Suppressor macrophage treated with lipopolysaccharide for 1 hour (primary cell): Measurements from ENCODE around the gene DNAJC25.
"Not testable (repeated sequence)": the region's sequence is repeated elsewhere in the genome, so short reads cannot be mapped to it uniquely, and the experiment has no call there.

Experiments
- DNase-seq, 3 donors: peaks; one replicate each; pipeline ENCODE4 v3.0.0-alpha.2; 2020 to 2022

The DNAJC25 gene

GRCh38 chr9:111668601-111669000, 37.5 kb downstream of the DNAJC25 start:
- DNase-seq, result not testable (repeated sequence)

DNA sequence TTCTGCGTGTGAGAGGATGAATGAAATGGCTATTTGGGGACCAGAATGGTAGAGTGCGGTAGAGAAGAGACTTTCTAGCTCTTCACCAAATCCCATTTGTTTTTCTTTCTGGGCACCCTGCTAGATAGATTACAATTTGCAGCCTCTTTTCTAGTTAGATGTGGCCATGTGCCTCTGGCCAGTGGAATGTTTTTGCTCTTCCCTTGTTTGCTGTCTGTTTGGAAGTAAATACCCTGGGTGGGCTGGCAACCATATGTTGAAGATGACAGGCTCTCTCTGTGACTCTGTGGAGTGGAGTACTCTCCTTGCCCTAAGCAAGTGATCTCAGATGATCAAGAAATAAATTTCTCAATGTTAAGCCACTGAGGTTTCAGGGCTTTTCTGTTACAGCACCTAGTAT, 43.2 kb downstream of the DNAJC25 start:
- no peak for DNase-seq

DNA sequence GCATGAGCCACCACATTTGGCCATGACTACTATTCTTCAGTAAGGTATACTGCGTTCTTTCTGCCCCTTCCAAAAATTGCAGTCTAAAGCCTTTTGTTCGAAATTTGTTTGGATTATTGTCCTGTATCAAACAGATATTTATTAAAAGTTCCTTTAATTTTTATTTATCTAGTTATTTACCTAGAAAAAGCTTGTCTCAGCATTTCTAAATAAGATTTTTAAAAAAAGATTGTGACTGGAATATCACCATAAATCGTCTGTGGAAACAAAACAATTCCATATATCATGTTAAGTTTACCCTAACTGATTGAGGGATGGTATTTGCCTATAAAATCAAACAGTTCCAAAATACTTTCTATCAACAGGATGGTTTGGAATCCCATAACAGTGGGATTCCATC, 45.0 kb downstream of the DNAJC25 start:
- no peak for DNase-seq

GRCh38 chr9:111678293-111678692, 47.2 kb downstream of the DNAJC25 start:
- no peak for DNase-seq

DNA sequence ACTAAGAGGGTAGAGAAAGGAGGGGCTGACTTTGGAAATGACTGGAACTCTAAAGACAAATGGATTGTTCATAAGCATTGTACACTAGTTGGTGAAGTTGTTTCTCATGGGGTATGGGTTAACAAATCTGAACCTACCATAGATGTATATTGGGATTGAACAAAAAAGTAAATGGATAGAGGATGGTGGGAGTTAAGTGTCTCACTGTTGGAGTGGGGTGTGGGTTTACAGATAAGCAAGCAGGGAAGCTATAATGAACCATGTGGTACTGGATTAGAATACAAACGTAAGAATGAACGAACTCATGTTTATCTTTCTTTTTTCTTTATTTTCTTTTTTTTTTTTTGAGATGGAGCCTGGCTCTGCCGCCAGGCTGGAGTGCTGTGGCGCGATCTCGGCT, 48.1 kb downstream of the DNAJC25 start:
- no peak for DNase-seq

DNA sequence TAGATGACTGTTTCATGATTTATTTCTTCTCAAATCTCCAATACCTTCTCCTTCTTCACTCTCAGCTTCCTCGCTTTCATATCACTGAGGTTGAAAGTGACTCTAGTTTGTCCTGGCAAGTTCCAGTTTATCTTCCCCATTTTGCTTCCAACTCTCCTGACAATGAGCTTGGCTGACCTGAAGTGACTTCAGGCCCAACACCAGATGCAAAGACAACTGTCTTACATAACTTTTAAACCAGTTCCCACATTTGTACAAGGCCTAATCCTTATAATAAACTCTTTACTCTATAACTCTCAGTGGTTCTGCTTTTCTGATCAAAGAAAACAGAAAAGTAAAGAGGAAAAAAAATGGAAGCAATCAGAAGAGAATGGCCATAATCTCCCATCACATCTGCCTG, 52.3 kb downstream of the DNAJC25 start:
- peak; percentile 16 to 39 (median 23) for DNase-seq

DNA sequence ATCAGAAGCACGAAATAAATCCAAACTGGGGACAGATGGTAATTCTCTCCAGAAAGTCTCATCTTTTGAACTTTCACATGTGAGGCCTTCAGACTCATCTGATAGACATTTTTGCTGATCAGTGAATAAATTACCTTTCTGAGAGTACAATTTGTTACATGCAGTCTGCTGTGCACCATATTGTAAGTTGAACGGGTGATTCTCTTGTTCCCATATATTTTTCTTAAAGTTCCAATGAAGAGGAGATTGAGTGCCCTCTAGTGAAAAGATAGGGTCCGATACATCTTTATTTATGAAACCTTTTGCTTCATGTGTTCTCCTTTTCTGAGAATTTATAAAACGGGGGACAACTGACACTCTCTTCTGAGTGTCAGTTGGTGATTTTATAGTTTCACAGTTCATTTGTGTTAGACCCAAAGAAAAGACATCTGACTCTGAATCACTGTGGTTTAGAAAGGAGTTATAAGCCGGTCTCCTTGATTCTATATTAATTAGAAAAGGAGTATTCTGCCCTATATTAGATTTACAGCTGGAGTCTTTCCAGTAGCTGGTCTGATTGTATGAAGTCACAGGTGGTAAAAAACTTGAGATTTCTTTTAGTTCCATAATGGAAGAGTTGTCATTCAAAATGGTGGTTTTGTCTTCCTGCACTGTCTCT, 60.7 kb downstream of the DNAJC25 start:
- peak; percentile 51 to 76 (median 68) for DNase-seq

- DNase-seq, result no peak
These were observed 65.7 kb downstream of the DNAJC25 start for GRCh38 chr9:111696796-111697195.

DNA sequence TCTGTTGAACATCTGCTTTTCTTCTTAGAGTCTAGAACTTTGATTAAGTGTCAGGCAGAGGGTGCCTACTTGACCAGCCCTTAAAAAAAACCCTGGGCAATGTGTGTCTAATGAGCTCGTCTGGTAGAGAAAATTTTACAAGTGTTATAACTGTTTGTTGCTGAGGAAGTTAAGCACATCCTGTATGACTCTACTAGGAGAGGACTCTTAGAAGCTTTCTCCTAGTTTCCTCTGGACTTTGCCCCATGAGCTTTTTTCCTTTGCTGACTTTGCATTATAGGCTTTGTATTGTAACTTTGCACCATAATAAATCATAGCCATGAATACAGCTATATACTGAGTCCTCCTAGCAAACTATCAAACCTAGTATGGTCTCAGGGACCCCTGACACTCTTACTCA, 69.6 kb downstream of the DNAJC25 start:
- DNase-seq, result peak in 2 of 3 donors; percentile 8 to 24
